ENCODE measurements around the gene PHKB. TPM values are rescaled to one million over a fixed set of nuclear protein-coding genes. Genes with fewer than 3 reads are reported as not detected.

Gene PHKB
- total RNA-seq, 4 donors from 2014 or later = 74.1 to 126 (median 101) TPM

DNA sequence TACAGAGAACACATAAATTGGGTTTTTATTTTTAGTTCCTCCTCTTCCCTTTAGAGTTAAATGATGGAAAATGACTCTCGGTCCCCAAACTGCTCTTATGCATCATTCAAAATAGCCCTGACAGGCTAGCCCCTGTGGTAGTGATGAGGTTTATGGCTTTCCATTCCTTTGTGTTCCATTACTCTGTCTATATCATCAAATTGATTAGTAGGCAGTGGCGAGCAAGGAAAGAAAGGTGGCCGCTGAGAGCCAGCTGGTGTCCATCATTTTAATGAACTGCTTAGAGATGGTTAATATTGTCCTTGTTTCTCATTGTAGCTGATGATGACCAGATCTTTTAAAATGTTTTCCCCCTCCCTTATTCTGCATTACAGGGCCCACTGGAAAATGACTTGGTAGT, 179.5 kb downstream of the PHKB start:
- Histone ChIP-seq H3K4me1 (no peaks in the 10 kb centered on the region), H3K36me3 (peaks cover 0 to 3% (median 0%) of the 10 kb centered on the region in 4 donors), H3K27ac (no peak overlapping the region), H3K4me3 (no peak overlapping the region), H3K27me3 (no peaks in the 10 kb centered on the region), H3K9me3 (no peaks in the 10 kb centered on the region)
- TF ChIP-seq EP300 (IDR thresholded peaks at IDR 0.05; ENCODE audit: low read depth) (no peak), POLR2A (IDR thresholded peaks at IDR 0.05) (no peak)
- TF ChIP-seq, protein P1, sequence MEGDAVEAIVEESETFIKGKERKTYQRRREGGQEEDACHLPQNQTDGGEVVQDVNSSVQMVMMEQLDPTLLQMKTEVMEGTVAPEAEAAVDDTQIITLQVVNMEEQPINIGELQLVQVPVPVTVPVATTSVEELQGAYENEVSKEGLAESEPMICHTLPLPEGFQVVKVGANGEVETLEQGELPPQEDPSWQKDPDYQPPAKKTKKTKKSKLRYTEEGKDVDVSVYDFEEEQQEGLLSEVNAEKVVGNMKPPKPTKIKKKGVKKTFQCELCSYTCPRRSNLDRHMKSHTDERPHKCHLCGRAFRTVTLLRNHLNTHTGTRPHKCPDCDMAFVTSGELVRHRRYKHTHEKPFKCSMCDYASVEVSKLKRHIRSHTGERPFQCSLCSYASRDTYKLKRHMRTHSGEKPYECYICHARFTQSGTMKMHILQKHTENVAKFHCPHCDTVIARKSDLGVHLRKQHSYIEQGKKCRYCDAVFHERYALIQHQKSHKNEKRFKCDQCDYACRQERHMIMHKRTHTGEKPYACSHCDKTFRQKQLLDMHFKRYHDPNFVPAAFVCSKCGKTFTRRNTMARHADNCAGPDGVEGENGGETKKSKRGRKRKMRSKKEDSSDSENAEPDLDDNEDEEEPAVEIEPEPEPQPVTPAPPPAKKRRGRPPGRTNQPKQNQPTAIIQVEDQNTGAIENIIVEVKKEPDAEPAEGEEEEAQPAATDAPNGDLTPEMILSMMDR (IDR thresholded peaks at IDR 0.05) = no peak
- DNase-seq = no peak
- in situ Hi-C loops (cut with MboI; ENCODE audit: low pct_ligation_motif_present in 1 of 4, low pct_unique_long_range_greater_than_20kb in 1 of 4, low sequenced_read_pairs in 3 of 4) (loop anchor here in 1 of 4 donors (25.0 kb wide), 1 partner anchor 97 kb away; no protein-coding TSS in a partner anchor), intact Hi-C loops (cut with DNase I; ENCODE audit: low total_unique reads) (no loop called here)
- WGBS, 2 donors (ENCODE audit: low coverage in 1 of 2) = 92 to 100% methylated on average over 2 to 3 of the region's 3 CpGs

DNA sequence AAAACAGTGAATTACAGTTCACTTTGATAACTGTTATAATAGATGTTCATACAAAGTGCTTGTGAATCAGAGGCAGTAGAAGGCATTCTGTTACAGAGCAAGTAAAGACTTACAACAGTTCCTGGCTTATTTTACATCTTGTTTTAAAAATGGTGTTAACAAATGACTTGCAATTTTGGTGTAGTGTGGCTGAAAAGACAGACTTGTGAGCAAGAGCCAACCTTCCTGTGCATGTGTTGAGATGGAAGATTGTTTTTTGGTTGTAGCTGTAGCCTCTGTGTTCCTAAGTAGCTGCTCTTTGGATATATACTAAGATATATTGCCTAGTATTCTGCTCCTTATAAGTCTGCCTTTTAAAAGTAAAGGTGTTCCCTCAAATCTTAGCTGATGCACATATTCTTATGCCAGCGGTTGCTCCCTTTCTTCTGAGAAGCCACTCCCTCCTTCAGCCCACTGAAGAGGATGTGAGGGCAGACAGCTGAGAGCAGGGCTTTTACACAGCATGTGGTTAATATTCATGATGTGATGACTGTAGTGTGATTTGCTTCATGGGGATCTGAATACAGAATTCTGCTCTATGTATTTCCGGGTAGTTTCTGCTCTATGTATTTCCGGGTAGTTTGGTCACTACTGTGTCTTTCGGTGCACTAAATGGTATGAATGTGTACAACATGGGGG, 182.3 kb downstream of the PHKB start:
- TF ChIP-seq, protein P1 (IDR thresholded peaks at IDR 0.05) = no peak
- TF ChIP-seq POLR2A (IDR thresholded peaks at IDR 0.05) (no peak), EP300 (IDR thresholded peaks at IDR 0.05; ENCODE audit: low read depth) (no peak), POLR2AphosphoS5 (IDR thresholded peaks at IDR 0.05) (no peak)

DNA sequence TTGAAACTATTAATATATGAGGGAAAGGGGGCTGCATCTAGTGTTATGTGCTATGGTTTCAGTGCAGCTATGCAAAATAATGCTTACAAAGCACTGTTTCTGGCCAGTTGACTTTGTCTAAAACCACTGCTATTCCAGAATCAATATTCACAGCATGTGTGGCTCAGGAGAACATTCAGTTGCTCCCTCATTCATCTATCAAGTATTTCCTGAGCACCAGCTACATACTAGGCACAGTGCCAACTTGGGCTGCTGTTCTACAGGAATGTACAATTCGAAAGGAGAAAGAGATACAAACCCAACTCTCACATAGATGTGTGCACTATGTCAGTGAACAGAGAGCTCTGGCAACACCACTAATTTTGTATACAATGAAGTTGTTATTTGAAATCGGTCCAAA, 183.0 kb downstream of the PHKB start:
- 45 to 74% methylated on average over 2 of the region's 2 CpGs for WGBS, 2 donors (ENCODE audit: low coverage in 1 of 2)
- Histone ChIP-seq H3K4me3 (no peak overlapping the region), H3K4me1 (no peaks in the 10 kb centered on the region), H3K27me3 (no peaks in the 10 kb centered on the region), H3K27ac (no peak overlapping the region), H3K9me3 (no peaks in the 10 kb centered on the region), H3K36me3 (peaks cover 0 to 10% (median 0%) of the 10 kb centered on the region in 4 donors)
- in situ Hi-C loops (cut with MboI; ENCODE audit: low pct_ligation_motif_present in 1 of 4, low pct_unique_long_range_greater_than_20kb in 1 of 4, low sequenced_read_pairs in 3 of 4) = loop anchor here in 1 of 4 donors (25.0 kb wide), 1 partner anchor 93 kb away; no protein-coding TSS in a partner anchor
- TF ChIP-seq POLR2AphosphoS5 (IDR thresholded peaks at IDR 0.05) (no peak), POLR2A (IDR thresholded peaks at IDR 0.05) (no peak), EP300 (IDR thresholded peaks at IDR 0.05; ENCODE audit: low read depth) (no peak)
- TF ChIP-seq, protein P1 (IDR thresholded peaks at IDR 0.05) = no peak
- DNase-seq = no peak
- intact Hi-C loops (cut with DNase I; ENCODE audit: low total_unique reads) = no loop called here

More for the DNA sequence above, 182.3 kb downstream of the PHKB start:
- Histone ChIP-seq H3K9me3 (no peaks in the 10 kb centered on the region), H3K36me3 (peaks cover 0 to 3% (median 0%) of the 10 kb centered on the region in 4 donors), H3K4me3 (no peak overlapping the region), H3K27ac (no peak overlapping the region), H3K27me3 (no peaks in the 10 kb centered on the region), H3K4me1 (no peaks in the 10 kb centered on the region)
- 88 to 100% methylated on average over 3 to 4 of the region's 4 CpGs for WGBS, 2 donors (ENCODE audit: low coverage in 1 of 2)
- in situ Hi-C loops (cut with MboI; ENCODE audit: low pct_ligation_motif_present in 1 of 4, low pct_unique_long_range_greater_than_20kb in 1 of 4, low sequenced_read_pairs in 3 of 4) = loop anchor here in 1 of 4 donors (25.0 kb wide), 1 partner anchor 94 kb away; no protein-coding TSS in a partner anchor
- DNase-seq = no peak
- intact Hi-C loops (cut with DNase I; ENCODE audit: low total_unique reads) = no loop called here

DNA sequence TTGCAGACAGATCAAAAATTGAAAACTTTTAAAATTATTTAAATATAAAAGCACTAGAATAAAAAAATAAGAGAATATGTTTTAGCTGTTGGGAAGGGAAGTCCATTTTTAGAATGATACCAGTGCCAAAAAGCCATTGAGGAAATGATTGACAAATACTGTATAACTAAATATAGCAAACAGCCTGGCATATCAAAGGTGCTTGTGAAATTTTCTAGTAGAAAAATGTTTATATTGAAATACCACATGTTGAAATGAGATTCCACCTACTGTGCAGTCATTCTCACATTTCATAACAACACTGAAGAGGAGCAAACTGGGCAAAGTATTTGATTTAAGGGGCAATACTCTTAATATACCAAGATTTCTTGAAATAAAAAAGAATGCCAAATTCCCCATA, 183.5 kb downstream of the PHKB start:
- no peaks in the 10 kb centered on the region for H3K27me3 ChIP-seq
- H3K36me3 ChIP-seq = peaks cover 0 to 11% (median 0%) of the 10 kb centered on the region in 4 donors
- H3K4me3 ChIP-seq = no peak overlapping the region
- no peaks in the 10 kb centered on the region for H3K9me3 ChIP-seq
- TF ChIP-seq, protein P1 (IDR thresholded peaks at IDR 0.05) = no peak
- TF ChIP-seq POLR2AphosphoS5 (IDR thresholded peaks at IDR 0.05) (no peak), EP300 (IDR thresholded peaks at IDR 0.05; ENCODE audit: low read depth) (no peak), POLR2A (IDR thresholded peaks at IDR 0.05) (no peak)
- intact Hi-C loops (cut with DNase I; ENCODE audit: low total_unique reads) = no loop called here
- DNase-seq = no peak
- no peak overlapping the region for H3K27ac ChIP-seq
- in situ Hi-C loops (cut with MboI; ENCODE audit: low pct_ligation_motif_present in 1 of 4, low pct_unique_long_range_greater_than_20kb in 1 of 4, low sequenced_read_pairs in 3 of 4) = loop anchor here in 1 of 4 donors (25.0 kb wide), 1 partner anchor 93 kb away; no protein-coding TSS in a partner anchor
- no peaks in the 10 kb centered on the region for H3K4me1 ChIP-seq
